HG02884 (cell line): ENCODE results near the gene NOCT.
"Not testable (repeated sequence)": the region's sequence is repeated elsewhere in the genome, so short reads cannot be mapped to it uniquely, and the experiment has no call there.

Source experiments
- ATAC-seq: cut with Tn5 transposase; IDR thresholded peaks from one replicate; pipeline ENCODE4 v1.9.1; 2021; ENCODE audit warnings: mild to moderate bottlenecking, moderate library complexity; ENCODE audit not compliant: unreplicated experiment

NOCT gene

GRCh38 chr4:139009702-139010101 lies 5.9 kb upstream of the NOCT start:
- no peak for ATAC-seq

GRCh38 chr4:139011225-139011950 lies 4.2 kb upstream of the NOCT start:
- ATAC-seq: no peak

GRCh38 chr4:139014371-139015268 lies 961 bp upstream of the NOCT start:
- ATAC-seq: peak; percentile 4

GRCh38 chr4:139015948-139016471 lies 429 bp downstream of the NOCT start:
- peak; percentile 22 for ATAC-seq

GRCh38 chr4:139017861-139018260 lies 2.3 kb downstream of the NOCT start:
- ATAC-seq: no peak

- no peak for ATAC-seq
Measured at GRCh38 chr4:139018501-139018900, 2.9 kb downstream of the NOCT start.

- ATAC-seq: no peak
Measured at GRCh38 chr4:139018971-139019758, 3.6 kb downstream of the NOCT start.

- ATAC-seq: no peak
Measured at GRCh38 chr4:139020384-139020783, 4.8 kb downstream of the NOCT start.

GRCh38 chr4:139021071-139021470 lies 5.5 kb downstream of the NOCT start:
- ATAC-seq: not testable (repeated sequence)

GRCh38 chr4:139022835-139023234 lies 7.3 kb downstream of the NOCT start:
- ATAC-seq: no peak

GRCh38 chr4:139024686-139025085 lies 9.1 kb downstream of the NOCT start:
- no peak for ATAC-seq

- ATAC-seq: no peak
Measured at GRCh38 chr4:139025841-139026240, 10.3 kb downstream of the NOCT start.

- no peak for ATAC-seq
Measured at GRCh38 chr4:139027776-139028175, 12.2 kb downstream of the NOCT start.

GRCh38 chr4:139028191-139028661 lies 12.6 kb downstream of the NOCT start:
- no peak for ATAC-seq

GRCh38 chr4:139029866-139030363 lies 14.3 kb downstream of the NOCT start:
- not testable (repeated sequence) for ATAC-seq

GRCh38 chr4:139030614-139031235 lies 15.1 kb downstream of the NOCT start:
- peak; percentile 67 for ATAC-seq

- no peak for ATAC-seq
Measured at GRCh38 chr4:139035650-139036049, 20.1 kb downstream of the NOCT start.

- ATAC-seq: no peak
Measured at GRCh38 chr4:139036885-139037284, 21.3 kb downstream of the NOCT start.

GRCh38 chr4:139038874-139039443 lies 23.4 kb downstream of the NOCT start:
- no peak for ATAC-seq

GRCh38 chr4:139042981-139043460 lies 27.4 kb downstream of the NOCT start:
- no peak for ATAC-seq
